ENCODE measurements around the gene SLFNL1.

GRCh38 chr1:40969445-40969844, 52.1 kb downstream of the SLFNL1 start:
- TF ChIP-seq CTCF (IDR thresholded peaks at IDR 0.05) = no peak
- TF ChIP-seq POLR2A (IDR thresholded peaks at IDR 0.05; ENCODE audit: low read depth) = no peak

Data from esophagus muscularis mucosa (tissue), 3 donors.